Uterus (tissue), 4 donors: ENCODE results near the gene C1orf159. TPM values are rescaled to one million over a fixed set of nuclear protein-coding genes. Genes with fewer than 3 reads are reported as not detected.
A peak's percentile ranks its signal among the peaks of the same experiment; 100 is the strongest.

Experiments
- DNase-seq, 2 donors: peaks; one replicate each; pipeline ENCODE4 v3.0.0-alpha.2; 2019 to 2020
- H3K27ac ChIP-seq, 2 donors: fragments of 200-600 bp; sonication (generic); 1 replicate in 1 of 2; 2 replicates in 1 of 2; pipeline ENCODE4 v1.5.1; 2016 to 2018
- H3K27me3 ChIP-seq, 2 donors: fragments of 200-600 bp; sonication (generic); one replicate each; pipeline ENCODE4 v1.5.1; 2018 to 2019; ENCODE audit warnings: control low read depth in 1 of 2
- H3K36me3 ChIP-seq, 2 donors: fragments of 200-600 bp; sonication (generic); one replicate each; pipeline ENCODE4 v1.5.1; 2019; ENCODE audit warnings: control low read depth in 1 of 2
- H3K4me1 ChIP-seq, 2 donors: fragments of 200-600 bp; sonication (generic); one replicate each; pipeline ENCODE4 v1.5.1; 2018 to 2019; ENCODE audit warnings: control low read depth in 1 of 2
- H3K4me3 ChIP-seq, 2 donors: fragments of 200-600 bp; sonication (generic); 1 replicate in 1 of 2; 2 replicates in 1 of 2; pipeline ENCODE4 v1.5.1; 2018 to 2019; ENCODE audit warnings: mild to moderate bottlenecking in 1 of 2
- H3K9me3 ChIP-seq, 2 donors: fragments of 200-600 bp; sonication (generic); one replicate each; pipeline ENCODE4 v1.5.1; 2019; ENCODE audit warnings: control low read depth in 1 of 2
- CTCF ChIP-seq, 4 experiments: fragments of 200-600 bp in 2 of 4; fragments of 450-650 bp in 2 of 4; sonication (generic) in 2 of 4; IDR thresholded peaks; one replicate each; pipeline ENCODE4 v1.5.1; 2016 to 2019; ENCODE audit warnings: antibody characterized with exemption in 4 of 4, mild to moderate bottlenecking in 2 of 4, moderate library complexity in 1 of 4
- POLR2A ChIP-seq, 2 donors: fragments of 450-650 bp; IDR thresholded peaks; one replicate each; pipeline ENCODE4 v1.6.1; 2016; ENCODE audit warnings: antibody characterized with exemption in 2 of 2, mild to moderate bottlenecking in 1 of 2, moderate library complexity in 1 of 2
- intact Hi-C: fragments of 100-400 bp; cut with DNase I; formaldehyde crosslinking; loops from one replicate; pipeline ENCODE4 v1.15.1; 2023; ENCODE audit warnings: low total_unique reads
- total RNA-seq, 4 donors: library from RNA; depleted of rRNA in 3 of 4; stranded (reverse); fragments of >200 nt in 3 of 4; gene quantifications; one replicate each; pipeline versions ENCODE4 v1.1.0 to v1.2.4, GENCODE V29; 2014 to 2023
- donor health status: DM: yes; HTN: yes; CAD: no.

Gene C1orf159
- total RNA-seq, 4 donors from 2014 or later, result 4.9 to 20.0 (median 17.9) TPM

- DNase-seq, result peak in 1 of 2 donors; percentile 13
- no peaks in the 10 kb centered on the region for H3K36me3 ChIP-seq
- H3K4me3 ChIP-seq, result no peak overlapping the region
- H3K27ac ChIP-seq, result no peak overlapping the region
- H3K4me1 ChIP-seq, result peaks cover 0 to 8% of the 10 kb centered on the region in 2 donors
- intact Hi-C loops, result no loop called here
- TF ChIP-seq POLR2A (IDR thresholded peaks at IDR 0.05), result no peak
- no peak for TF ChIP-seq CTCF (IDR thresholded peaks at IDR 0.05)
- H3K9me3 ChIP-seq, result no peaks in the 10 kb centered on the region
- no peaks in the 10 kb centered on the region for H3K27me3 ChIP-seq
Observed at GRCh38 chr1:1084372-1085170, 31.3 kb downstream of the C1orf159 start.

- no peaks in the 10 kb centered on the region for H3K9me3 ChIP-seq
- DNase-seq, result no peak
- H3K27me3 ChIP-seq, result no peaks in the 10 kb centered on the region
- intact Hi-C loops, result no loop called here
- H3K36me3 ChIP-seq, result no peaks in the 10 kb centered on the region
- H3K4me3 ChIP-seq, result no peak overlapping the region
- peaks cover 0 to 11% of the 10 kb centered on the region in 2 donors for H3K4me1 ChIP-seq
- H3K27ac ChIP-seq, result no peak overlapping the region
- no peak for TF ChIP-seq POLR2A (IDR thresholded peaks at IDR 0.05)
- no peak for TF ChIP-seq CTCF (IDR thresholded peaks at IDR 0.05)
Observed at GRCh38 chr1:1083416-1084371, 32.2 kb downstream of the C1orf159 start.

- peaks cover 0 to 11% of the 10 kb centered on the region in 2 donors for H3K4me1 ChIP-seq
- DNase-seq, result peak; percentile 13 to 14
- no peaks in the 10 kb centered on the region for H3K27me3 ChIP-seq
- H3K4me3 ChIP-seq, result no peak overlapping the region
- no peak overlapping the region for H3K27ac ChIP-seq
- no peaks in the 10 kb centered on the region for H3K36me3 ChIP-seq
- H3K9me3 ChIP-seq, result no peaks in the 10 kb centered on the region
- intact Hi-C loops, result no loop called here
- TF ChIP-seq CTCF (IDR thresholded peaks at IDR 0.05) (no peak), POLR2A (IDR thresholded peaks at IDR 0.05) (no peak)
Observed at GRCh38 chr1:1082776-1083415, 33.0 kb downstream of the C1orf159 start.

- Histone ChIP-seq H3K36me3 (no peaks in the 10 kb centered on the region), H3K27ac (no peak overlapping the region), H3K4me3 (no peak overlapping the region), H3K27me3 (no peaks in the 10 kb centered on the region), H3K4me1 (peaks cover 0 to 11% of the 10 kb centered on the region in 2 donors), H3K9me3 (no peaks in the 10 kb centered on the region)
- DNase-seq, result no peak
- intact Hi-C loops, result no loop called here
- no peak for TF ChIP-seq CTCF (IDR thresholded peaks at IDR 0.05)
- no peak for TF ChIP-seq POLR2A (IDR thresholded peaks at IDR 0.05)
Observed at GRCh38 chr1:1082239-1082775, 33.6 kb downstream of the C1orf159 start.
